Thyroid gland (tissue), 4 donors: ENCODE results near the gene ARMH1.

Experiments
- CTCF ChIP-seq, 6 experiments: fragments of 200-600 bp in 3 of 6; fragments of 450-650 bp in 3 of 6; sonication (generic) in 3 of 6; IDR thresholded peaks; one replicate each; pipeline ENCODE4 v1.5.1; 2016 to 2019; ENCODE audit warnings: antibody characterized with exemption in 6 of 6, mild to moderate bottlenecking in 2 of 6, inconsistent platforms in 1 of 6, moderate library complexity in 1 of 6
- POLR2A ChIP-seq, 2 donors: fragments of 450-650 bp; IDR thresholded peaks; one replicate each; pipeline ENCODE4 v1.6.1; 2017; ENCODE audit warnings: antibody characterized with exemption in 2 of 2, mild to moderate bottlenecking in 2 of 2, moderate library complexity in 1 of 2

DNA sequence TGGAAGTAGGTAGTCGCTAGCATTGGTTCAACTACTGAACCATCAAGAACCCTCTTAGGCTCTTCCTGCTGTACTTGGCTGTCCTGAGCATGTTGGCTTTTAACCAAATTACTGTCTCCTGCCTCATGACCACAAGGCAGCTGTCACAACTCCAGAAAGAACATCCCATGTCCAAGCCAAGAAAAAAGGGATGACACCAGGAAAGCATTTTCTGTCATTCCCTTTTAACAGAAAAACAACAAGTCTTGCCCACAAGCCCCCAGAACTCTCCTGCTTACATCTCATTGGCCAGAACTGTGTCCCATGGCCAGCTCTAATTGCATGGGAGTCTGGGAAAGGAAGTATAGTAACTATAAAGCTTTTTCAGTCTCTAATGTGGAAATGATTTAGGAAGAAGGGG is 58.9 kb downstream of the ARMH1 start:
- TF ChIP-seq CTCF (IDR thresholded peaks at IDR 0.05): no peak
- no peak for TF ChIP-seq POLR2A (IDR thresholded peaks at IDR 0.05)
